NCI-H2107 treated with DMSO at 0.1 percent for 48 hours (cell line): ENCODE measurements around the gene PHETA2.

Experiments used
- DNase-seq: peaks from one replicate; lab custom pipeline; 2025; ENCODE audit not compliant: unreplicated experiment; lab: John Stamatoyannopoulos, UW

The PHETA2 gene

GRCh38 chr22:42074132-42074811 is at the start of gene PHETA2:
Gene PHETA2 (plus strand): TSS chr22:42074248. CDS start chr22:42077294, 3,046 bp downstream.
- no peak for DNase-seq

- DNase-seq, result no peak
Measured at GRCh38 chr22:42025421-42025820, 48.6 kb upstream of the PHETA2 start.

GRCh38 chr22:42026705-42027104 is 47.3 kb upstream of the PHETA2 start:
- DNase-seq, result no peak

- no peak for DNase-seq
Measured at GRCh38 chr22:42033263-42034181, 40.5 kb upstream of the PHETA2 start.

- no peak for DNase-seq
Measured at GRCh38 chr22:42035256-42035655, 38.8 kb upstream of the PHETA2 start.

GRCh38 chr22:42039271-42039670 is 34.8 kb upstream of the PHETA2 start:
- no peak for DNase-seq

- no peak for DNase-seq
Measured at GRCh38 chr22:42041784-42042183, 32.3 kb upstream of the PHETA2 start.

GRCh38 chr22:42050641-42051180 is 23.3 kb upstream of the PHETA2 start:
- DNase-seq, result no peak

- no peak for DNase-seq
Measured at GRCh38 chr22:42052765-42053164, 21.3 kb upstream of the PHETA2 start.

GRCh38 chr22:42056757-42057511 is 17.1 kb upstream of the PHETA2 start:
- no peak for DNase-seq

- DNase-seq, result no peak
Measured at GRCh38 chr22:42060489-42060888, 13.6 kb upstream of the PHETA2 start.

- DNase-seq, result no peak
Measured at GRCh38 chr22:42061041-42061440, 13.0 kb upstream of the PHETA2 start.

GRCh38 chr22:42062506-42063170 is 11.4 kb upstream of the PHETA2 start:
- no peak for DNase-seq

- no peak for DNase-seq
Measured at GRCh38 chr22:42064629-42065028, 9.4 kb upstream of the PHETA2 start.

GRCh38 chr22:42065438-42066125 is 8.5 kb upstream of the PHETA2 start:
- DNase-seq, result no peak

GRCh38 chr22:42066126-42066761 is 7.8 kb upstream of the PHETA2 start:
- DNase-seq, result no peak

- no peak for DNase-seq
Measured at GRCh38 chr22:42066937-42067336, 7.1 kb upstream of the PHETA2 start.

- DNase-seq, result no peak
Measured at GRCh38 chr22:42067671-42068251, 6.3 kb upstream of the PHETA2 start.

- DNase-seq, result no peak
Measured at GRCh38 chr22:42068291-42068690, 5.8 kb upstream of the PHETA2 start.
